Mononuclear cell (primary cell): Measurements from ENCODE around the gene THADA. TPM values are rescaled to one million over a fixed set of nuclear protein-coding genes. Genes with fewer than 3 reads are reported as not detected.

ENCODE experiments used
- H3K27me3 ChIP-seq: 2 replicates; pipeline ENCODE4 v1.6.0; 2011; ENCODE audit warnings: low read length, control low read depth; ENCODE audit not compliant: insufficient read depth
- H3K4me1 ChIP-seq: 2 replicates; pipeline ENCODE4 v1.5.1; 2011; ENCODE audit warnings: mild to moderate bottlenecking, low read length, control low read depth; ENCODE audit not compliant: insufficient read depth
- H3K4me3 ChIP-seq: 2 replicates; pipeline ENCODE4 v1.5.1; 2011; ENCODE audit warnings: mild to moderate bottlenecking, low read length, moderate library complexity
- H3K9me3 ChIP-seq: 2 replicates; pipeline ENCODE4 v1.5.1; 2011; ENCODE audit warnings: low read depth, mild to moderate bottlenecking, control low read depth, low read length
- total RNA-seq: library from RNA; depleted of rRNA; stranded (reverse); fragments of >200 nt; gene quantifications from one replicate; pipeline ENCODE4 v1.2.3, GENCODE V29; 2012

Gene THADA
- total RNA-seq, 1 donor = 25.5 TPM

- Histone ChIP-seq H3K4me3 (no peak overlapping the region), H3K27me3 (no peaks in the 10 kb centered on the region), H3K9me3 (no peaks in the 10 kb centered on the region), H3K4me1 (no peaks in the 10 kb centered on the region)
Observed at GRCh38 chr2:43343573-43344304, 252.1 kb downstream of the THADA start.

- Histone ChIP-seq H3K4me3 (no peak overlapping the region), H3K4me1 (no peaks in the 10 kb centered on the region), H3K9me3 (no peaks in the 10 kb centered on the region), H3K27me3 (no peaks in the 10 kb centered on the region)
Observed at GRCh38 chr2:43341959-43342757, 253.7 kb downstream of the THADA start.

GRCh38 chr2:43340945-43341356 lies 254.9 kb downstream of the THADA start:
- Histone ChIP-seq H3K9me3 (no peaks in the 10 kb centered on the region), H3K27me3 (no peaks in the 10 kb centered on the region), H3K4me3 (no peak overlapping the region), H3K4me1 (no peaks in the 10 kb centered on the region)

- Histone ChIP-seq H3K4me3 (no peak overlapping the region), H3K9me3 (no peaks in the 10 kb centered on the region), H3K4me1 (no peaks in the 10 kb centered on the region), H3K27me3 (no peaks in the 10 kb centered on the region)
Observed at GRCh38 chr2:43340066-43340465, 255.8 kb downstream of the THADA start.

- H3K4me1 ChIP-seq = peaks cover 40% of the 10 kb centered on the region
- no peaks in the 10 kb centered on the region for H3K9me3 ChIP-seq
- H3K27me3 ChIP-seq = no peaks in the 10 kb centered on the region
- H3K4me3 ChIP-seq = no peak overlapping the region
Observed at GRCh38 chr2:43333656-43334144, 262.1 kb downstream of the THADA start.

- no peaks in the 10 kb centered on the region for H3K9me3 ChIP-seq
- H3K27me3 ChIP-seq = no peaks in the 10 kb centered on the region
- H3K4me1 ChIP-seq = peaks cover 40% of the 10 kb centered on the region
- no peak overlapping the region for H3K4me3 ChIP-seq
Observed at GRCh38 chr2:43333101-43333655, 262.7 kb downstream of the THADA start.

- Histone ChIP-seq H3K9me3 (no peaks in the 10 kb centered on the region), H3K4me1 (peaks cover 40% of the 10 kb centered on the region), H3K4me3 (no peak overlapping the region), H3K27me3 (no peaks in the 10 kb centered on the region)
Observed at GRCh38 chr2:43332653-43333052, 263.2 kb downstream of the THADA start.

- H3K27me3 ChIP-seq = no peaks in the 10 kb centered on the region
- H3K4me1 ChIP-seq = peaks cover 52% of the 10 kb centered on the region
- H3K4me3 ChIP-seq = no peak overlapping the region
- H3K9me3 ChIP-seq = no peaks in the 10 kb centered on the region
Observed at GRCh38 chr2:43331422-43331821, 264.4 kb downstream of the THADA start.

GRCh38 chr2:43329637-43330036 lies 266.2 kb downstream of the THADA start:
- no peak overlapping the region for H3K4me3 ChIP-seq
- H3K27me3 ChIP-seq = no peaks in the 10 kb centered on the region
- H3K4me1 ChIP-seq = peaks cover 57% of the 10 kb centered on the region

GRCh38 chr2:43328832-43329231 lies 267.0 kb downstream of the THADA start:
- Histone ChIP-seq H3K4me3 (no peak overlapping the region), H3K9me3 (no peaks in the 10 kb centered on the region), H3K27me3 (no peaks in the 10 kb centered on the region), H3K4me1 (peaks cover 50% of the 10 kb centered on the region)

More at GRCh38 chr2:43329637-43330036, 266.2 kb downstream of the THADA start:
- H3K9me3 ChIP-seq = no peaks in the 10 kb centered on the region

GRCh38 chr2:43328133-43328532 lies 267.7 kb downstream of the THADA start:
- Histone ChIP-seq H3K9me3 (no peaks in the 10 kb centered on the region), H3K27me3 (no peaks in the 10 kb centered on the region), H3K4me3 (no peak overlapping the region), H3K4me1 (peaks cover 43% of the 10 kb centered on the region)

- Histone ChIP-seq H3K4me1 (peaks cover 34% of the 10 kb centered on the region), H3K9me3 (no peaks in the 10 kb centered on the region), H3K4me3 (no peak overlapping the region), H3K27me3 (no peaks in the 10 kb centered on the region)
Observed at GRCh38 chr2:43327119-43327518, 268.7 kb downstream of the THADA start.

- Histone ChIP-seq H3K4me1 (peaks cover 26% of the 10 kb centered on the region), H3K9me3 (no peaks in the 10 kb centered on the region), H3K4me3 (no peak overlapping the region), H3K27me3 (no peaks in the 10 kb centered on the region)
Observed at GRCh38 chr2:43326101-43326825, 269.6 kb downstream of the THADA start.

- peaks cover 17% of the 10 kb centered on the region for H3K4me1 ChIP-seq
- H3K27me3 ChIP-seq = no peaks in the 10 kb centered on the region
- H3K9me3 ChIP-seq = no peaks in the 10 kb centered on the region
- H3K4me3 ChIP-seq = no peak overlapping the region
Observed at GRCh38 chr2:43325107-43325811, 270.6 kb downstream of the THADA start.
